ENCODE data around the gene GNLY.

DNA sequence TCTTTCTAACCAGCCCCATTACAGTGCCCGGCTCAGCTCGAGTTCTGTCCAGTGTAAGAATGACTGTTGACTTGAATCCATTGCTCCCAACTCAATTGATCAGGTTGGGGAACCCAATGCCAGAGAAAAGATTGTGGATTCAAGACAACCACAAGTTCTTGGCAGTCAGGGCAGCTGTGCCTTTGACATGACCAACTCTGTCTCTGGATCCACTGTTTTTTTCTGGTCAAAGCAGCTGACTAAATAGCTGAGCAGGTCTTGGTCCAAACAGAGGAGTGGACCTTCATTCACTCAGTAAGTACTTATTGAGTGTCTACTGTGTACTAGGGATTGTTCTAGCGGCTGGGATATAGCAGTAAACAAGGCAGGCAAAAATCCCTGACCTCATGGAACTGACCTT lies 53.3 kb downstream of the GNLY start:
- TF ChIP-seq, protein P1, sequence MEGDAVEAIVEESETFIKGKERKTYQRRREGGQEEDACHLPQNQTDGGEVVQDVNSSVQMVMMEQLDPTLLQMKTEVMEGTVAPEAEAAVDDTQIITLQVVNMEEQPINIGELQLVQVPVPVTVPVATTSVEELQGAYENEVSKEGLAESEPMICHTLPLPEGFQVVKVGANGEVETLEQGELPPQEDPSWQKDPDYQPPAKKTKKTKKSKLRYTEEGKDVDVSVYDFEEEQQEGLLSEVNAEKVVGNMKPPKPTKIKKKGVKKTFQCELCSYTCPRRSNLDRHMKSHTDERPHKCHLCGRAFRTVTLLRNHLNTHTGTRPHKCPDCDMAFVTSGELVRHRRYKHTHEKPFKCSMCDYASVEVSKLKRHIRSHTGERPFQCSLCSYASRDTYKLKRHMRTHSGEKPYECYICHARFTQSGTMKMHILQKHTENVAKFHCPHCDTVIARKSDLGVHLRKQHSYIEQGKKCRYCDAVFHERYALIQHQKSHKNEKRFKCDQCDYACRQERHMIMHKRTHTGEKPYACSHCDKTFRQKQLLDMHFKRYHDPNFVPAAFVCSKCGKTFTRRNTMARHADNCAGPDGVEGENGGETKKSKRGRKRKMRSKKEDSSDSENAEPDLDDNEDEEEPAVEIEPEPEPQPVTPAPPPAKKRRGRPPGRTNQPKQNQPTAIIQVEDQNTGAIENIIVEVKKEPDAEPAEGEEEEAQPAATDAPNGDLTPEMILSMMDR (IDR thresholded peaks at IDR 0.05) = no peak
- TF ChIP-seq POLR2A (IDR thresholded peaks at IDR 0.05) = no peak

Data from vagina (tissue), 2 donors.